Breast epithelium (tissue), 4 donors: ENCODE measurements around the gene FPGS. TPM values are rescaled to one million over a fixed set of nuclear protein-coding genes. Genes with fewer than 3 reads are reported as not detected.
A peak's percentile ranks its signal among the peaks of the same experiment; 100 is the strongest.

Experiments used
- DNase-seq, 2 donors: peaks; one replicate each; pipeline ENCODE4 v3.0.0-alpha.2; 2019; ENCODE audit warnings: low spot score in 2 of 2
- H3K27ac ChIP-seq, 2 donors: fragments of 200-600 bp; sonication (generic) in 1 of 2; one replicate each; pipeline ENCODE4 v1.5.1; 2016 to 2019; ENCODE audit warnings: mild to moderate bottlenecking in 1 of 2
- H3K27me3 ChIP-seq, 2 donors: fragments of 200-600 bp; sonication (generic) in 1 of 2; one replicate each; pipeline versions ENCODE4 v1.5.1 to v1.6.0; 2017 to 2019; ENCODE audit warnings: control low read depth in 1 of 2, mild to moderate bottlenecking in 1 of 2
- H3K36me3 ChIP-seq: fragments of 200-600 bp; one replicate; pipeline ENCODE4 v1.5.1; 2019
- H3K4me1 ChIP-seq, 2 donors: fragments of 200-600 bp; sonication (generic); one replicate each; pipeline ENCODE4 v1.5.1; 2016 to 2019; ENCODE audit warnings: control low read depth in 1 of 2
- H3K4me3 ChIP-seq, 3 donors: fragments of 200-600 bp; sonication (generic); 1 replicate in 2 of 3; 2 replicates in 1 of 3; pipeline ENCODE4 v1.5.1; 2016 to 2019; ENCODE audit warnings: mild to moderate bottlenecking in 3 of 3, moderate library complexity in 2 of 3
- H3K9me3 ChIP-seq, 2 donors: fragments of 200-600 bp; sonication (generic) in 1 of 2; one replicate each; pipeline ENCODE4 v1.5.1; 2016 to 2019; ENCODE audit warnings: control low read depth in 1 of 2
- CTCF ChIP-seq, 3 donors: fragments of 450-650 bp; IDR thresholded peaks; one replicate each; pipeline ENCODE4 v1.5.1; 2016 to 2017; ENCODE audit warnings: antibody characterized with exemption in 3 of 3, mild to moderate bottlenecking in 3 of 3, moderate library complexity in 3 of 3
- POLR2A ChIP-seq: fragments of 450-650 bp; IDR thresholded peaks from one replicate; pipeline ENCODE4 v1.6.1; 2016; ENCODE audit warnings: antibody characterized with exemption, mild to moderate bottlenecking, moderate library complexity
- POLR2AphosphoS5 ChIP-seq, 3 donors: sonication (generic); formaldehyde crosslinking; IDR thresholded peaks; one replicate each; pipeline ENCODE4 v1.6.1; 2017; ENCODE audit warnings: antibody characterized with exemption in 3 of 3
- intact Hi-C: fragments of 100-400 bp; cut with DNase I; formaldehyde crosslinking; loops from one replicate; pipeline ENCODE4 v1.15.1; 2023; ENCODE audit warnings: low total_unique reads
- total RNA-seq, 3 donors: library from RNA; depleted of rRNA; stranded (reverse); fragments of >200 nt; gene quantifications; one replicate each; pipeline ENCODE4 v1.1.0, GENCODE V29; 2016

FPGS gene
- total RNA-seq, 3 donors from 2014 or later, result 56.3 to 108 (median 78.6) TPM

GRCh38 chr9:127857278-127857677, 54.6 kb downstream of the FPGS start:
- peak overlapping the region in 1 of 2 donors; percentile 50 for H3K27ac ChIP-seq
- H3K4me3 ChIP-seq, result no peak overlapping the region
- DNase-seq, result no peak
- TF ChIP-seq CTCF (IDR thresholded peaks at IDR 0.05), result no peak
- TF ChIP-seq POLR2AphosphoS5 (IDR thresholded peaks at IDR 0.05), result no peak
- TF ChIP-seq POLR2A, result no peak
- H3K36me3 ChIP-seq, result no peaks in the 10 kb centered on the region
- intact Hi-C loops, result no loop called here
- H3K4me1 ChIP-seq, result peaks cover 0 to 2% of the 10 kb centered on the region in 2 donors
- no peaks in the 10 kb centered on the region for H3K9me3 ChIP-seq
- H3K27me3 ChIP-seq, result no peaks in the 10 kb centered on the region

- Histone ChIP-seq H3K36me3 (no peaks in the 10 kb centered on the region), H3K4me1 (peaks cover 0 to 4% of the 10 kb centered on the region in 2 donors), H3K9me3 (no peaks in the 10 kb centered on the region), H3K27me3 (no peaks in the 10 kb centered on the region), H3K4me3 (no peak overlapping the region), H3K27ac (peak overlapping the region in 1 of 2 donors; percentile 50)
- DNase-seq, result no peak
- intact Hi-C loops, result no loop called here
- TF ChIP-seq POLR2AphosphoS5 (IDR thresholded peaks at IDR 0.05), result peak in 1 of 3 donors; percentile 13
- TF ChIP-seq POLR2A, result no peak
Observed at GRCh38 chr9:127858041-127858512, 55.4 kb downstream of the FPGS start.

- TF ChIP-seq POLR2A, result no peak
- peaks cover 0 to 4% of the 10 kb centered on the region in 2 donors for H3K4me1 ChIP-seq
- H3K4me3 ChIP-seq, result no peak overlapping the region
- H3K9me3 ChIP-seq, result no peaks in the 10 kb centered on the region
- H3K27me3 ChIP-seq, result no peaks in the 10 kb centered on the region
- no peaks in the 10 kb centered on the region for H3K36me3 ChIP-seq
- no peak for DNase-seq
- intact Hi-C loops, result no loop called here
- peak overlapping the region in 1 of 2 donors; percentile 32 for H3K27ac ChIP-seq
Observed at GRCh38 chr9:127860260-127860659, 57.6 kb downstream of the FPGS start.

- H3K36me3 ChIP-seq, result no peaks in the 10 kb centered on the region
- H3K4me3 ChIP-seq, result no peak overlapping the region
- no peak for DNase-seq
- no peaks in the 10 kb centered on the region for H3K9me3 ChIP-seq
- peaks cover 0 to 4% of the 10 kb centered on the region in 2 donors for H3K4me1 ChIP-seq
- intact Hi-C loops, result no loop called here
- TF ChIP-seq CTCF (IDR thresholded peaks at IDR 0.05) (no peak), POLR2AphosphoS5 (IDR thresholded peaks at IDR 0.05) (no peak), POLR2A (no peak)
- H3K27me3 ChIP-seq, result no peaks in the 10 kb centered on the region
- peak overlapping the region in 1 of 2 donors; percentile 32 for H3K27ac ChIP-seq
Observed at GRCh38 chr9:127860779-127861178, 58.1 kb downstream of the FPGS start.

- Histone ChIP-seq H3K9me3 (no peaks in the 10 kb centered on the region), H3K27me3 (no peaks in the 10 kb centered on the region), H3K27ac (peak overlapping the region; percentile 72 to 80), H3K36me3 (no peaks in the 10 kb centered on the region), H3K4me1 (peaks cover 0 to 4% of the 10 kb centered on the region in 2 donors), H3K4me3 (no peak overlapping the region)
- intact Hi-C loops, result no loop called here
- DNase-seq, result peak in 1 of 2 donors; percentile 55
- TF ChIP-seq CTCF (IDR thresholded peaks at IDR 0.05), result no peak
- TF ChIP-seq POLR2AphosphoS5 (IDR thresholded peaks at IDR 0.05), result no peak
- no peak for TF ChIP-seq POLR2A
Observed at GRCh38 chr9:127862075-127863011, 59.7 kb downstream of the FPGS start.

GRCh38 chr9:127863191-127863621, 60.5 kb downstream of the FPGS start:
- intact Hi-C loops, result no loop called here
- H3K4me1 ChIP-seq, result peaks cover 0 to 4% of the 10 kb centered on the region in 2 donors

More at GRCh38 chr9:127863191-127863621, 60.5 kb downstream of the FPGS start:
- Histone ChIP-seq H3K27ac (no peak overlapping the region), H3K27me3 (no peaks in the 10 kb centered on the region), H3K36me3 (no peaks in the 10 kb centered on the region), H3K4me3 (no peak overlapping the region), H3K9me3 (no peaks in the 10 kb centered on the region)
- DNase-seq, result no peak
- TF ChIP-seq POLR2AphosphoS5 (IDR thresholded peaks at IDR 0.05), result no peak
- TF ChIP-seq CTCF (IDR thresholded peaks at IDR 0.05), result no peak
- TF ChIP-seq POLR2A, result no peak
